Lower lobe of right lung (tissue), 2 donors: ENCODE data around the gene DIS3L2. TPM values are rescaled to one million over a fixed set of nuclear protein-coding genes. Genes with fewer than 3 reads are reported as not detected.

Experiments used
- ATAC-seq, 2 donors: fragments of 200-7000 bp; cut with Tn5 transposase; one replicate each; pipeline ENCODE4 v1.9.1; 2020 to 2022; ENCODE audit warnings: mild to moderate bottlenecking in 2 of 2, moderate library complexity in 2 of 2
- DNase-seq: peaks from one replicate; pipeline ENCODE4 v3.0.0-alpha.2; 2020
- H3K27ac ChIP-seq: fragments of 200-600 bp; one replicate; pipeline ENCODE4 v1.8.0; 2022
- H3K27me3 ChIP-seq: fragments of 200-600 bp; one replicate; pipeline ENCODE4 v1.8.0; 2022; ENCODE audit warnings: low read depth
- H3K36me3 ChIP-seq: fragments of 200-600 bp; one replicate; pipeline ENCODE4 v1.8.0; 2022; ENCODE audit warnings: mild to moderate bottlenecking
- H3K4me1 ChIP-seq: fragments of 200-600 bp; one replicate; pipeline ENCODE4 v1.8.0; 2022
- H3K4me3 ChIP-seq: fragments of 200-600 bp; one replicate; pipeline ENCODE4 v1.8.0; 2022; ENCODE audit warnings: mild to moderate bottlenecking
- H3K9me3 ChIP-seq: fragments of 200-600 bp; one replicate; pipeline ENCODE4 v1.8.0; 2022
- intact Hi-C: fragments of 100-400 bp; cut with DNase I; formaldehyde crosslinking; loops from one replicate; pipeline ENCODE4 v1.11.0; 2022
- total RNA-seq: library from RNA; stranded (reverse); fragmentation: NEBNext Ultra II Directional; extraction: Animal tissue kit (Norgen Biotek cat#: 25700); gene quantifications from one replicate; pipeline ENCODE4 v1.2.1, GENCODE V29; 2021
- TF ChIP-seq, protein P1 (sequence below): fragments of 200-600 bp; IDR thresholded peaks from one replicate; pipeline ENCODE4 v1.8.0; 2022; ENCODE audit warnings: antibody characterized with exemption, mild to moderate bottlenecking
- donor health status: DM: no; HTN: yes; CAD: no; lungs with severe emphysema.

Gene DIS3L2
- total RNA-seq, 1 donor from 2014 or later, result 34.4 TPM

DNA sequence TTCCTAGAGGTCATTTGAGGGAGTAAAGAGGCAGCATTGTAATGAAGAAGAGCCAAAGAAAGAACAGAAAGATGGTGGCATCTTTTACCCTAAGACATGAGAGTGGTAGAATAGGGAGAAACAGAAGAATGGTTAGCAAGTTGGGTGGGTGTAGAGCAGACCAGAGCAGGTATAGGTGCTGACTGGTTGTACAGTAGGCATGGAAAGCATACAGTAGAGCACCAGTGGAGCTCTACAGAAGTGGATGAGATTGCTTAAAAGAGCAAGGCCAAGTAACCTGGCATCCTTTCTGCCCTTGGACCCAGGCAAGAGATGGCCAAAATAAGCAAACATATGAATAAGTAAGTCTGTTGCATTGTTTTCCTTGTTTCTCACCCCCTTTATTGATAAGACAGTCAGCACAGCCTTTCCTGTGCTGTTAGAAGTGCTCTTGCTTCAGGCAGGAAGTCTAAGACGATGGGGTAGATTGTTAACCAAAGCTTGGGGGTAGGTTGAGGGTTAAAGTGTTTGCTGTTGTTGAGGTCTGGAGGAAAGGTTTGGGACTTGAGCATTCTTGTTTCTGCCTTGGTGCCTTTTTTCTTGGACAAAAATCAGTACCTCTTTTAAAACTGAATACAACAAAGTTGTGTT is 76.9 kb downstream of the DIS3L2 start:
- Histone ChIP-seq H3K4me3 (no peak overlapping the region), H3K27me3 (no peaks in the 10 kb centered on the region), H3K4me1 (no peaks in the 10 kb centered on the region), H3K9me3 (peaks cover 11% of the 10 kb centered on the region), H3K36me3 (peaks cover 5% of the 10 kb centered on the region), H3K27ac (no peak overlapping the region)
- DNase-seq, result no peak
- ATAC-seq, result no peak
- TF ChIP-seq, protein P1, sequence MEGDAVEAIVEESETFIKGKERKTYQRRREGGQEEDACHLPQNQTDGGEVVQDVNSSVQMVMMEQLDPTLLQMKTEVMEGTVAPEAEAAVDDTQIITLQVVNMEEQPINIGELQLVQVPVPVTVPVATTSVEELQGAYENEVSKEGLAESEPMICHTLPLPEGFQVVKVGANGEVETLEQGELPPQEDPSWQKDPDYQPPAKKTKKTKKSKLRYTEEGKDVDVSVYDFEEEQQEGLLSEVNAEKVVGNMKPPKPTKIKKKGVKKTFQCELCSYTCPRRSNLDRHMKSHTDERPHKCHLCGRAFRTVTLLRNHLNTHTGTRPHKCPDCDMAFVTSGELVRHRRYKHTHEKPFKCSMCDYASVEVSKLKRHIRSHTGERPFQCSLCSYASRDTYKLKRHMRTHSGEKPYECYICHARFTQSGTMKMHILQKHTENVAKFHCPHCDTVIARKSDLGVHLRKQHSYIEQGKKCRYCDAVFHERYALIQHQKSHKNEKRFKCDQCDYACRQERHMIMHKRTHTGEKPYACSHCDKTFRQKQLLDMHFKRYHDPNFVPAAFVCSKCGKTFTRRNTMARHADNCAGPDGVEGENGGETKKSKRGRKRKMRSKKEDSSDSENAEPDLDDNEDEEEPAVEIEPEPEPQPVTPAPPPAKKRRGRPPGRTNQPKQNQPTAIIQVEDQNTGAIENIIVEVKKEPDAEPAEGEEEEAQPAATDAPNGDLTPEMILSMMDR, result no peak
- intact Hi-C loops, result no loop called here

GRCh38 chr2:232038881-232039485 is 77.5 kb downstream of the DIS3L2 start:
- no peaks in the 10 kb centered on the region for H3K27me3 ChIP-seq
- peaks cover 11% of the 10 kb centered on the region for H3K9me3 ChIP-seq
- H3K4me1 ChIP-seq, result no peaks in the 10 kb centered on the region
- TF ChIP-seq, protein P1, result no peak
- no peak overlapping the region for H3K27ac ChIP-seq
- DNase-seq (no peak), ATAC-seq (no peak)
- intact Hi-C loops, result no loop called here
- H3K36me3 ChIP-seq, result peaks cover 5% of the 10 kb centered on the region
- no peak overlapping the region for H3K4me3 ChIP-seq

GRCh38 chr2:232042911-232043574 is 81.5 kb downstream of the DIS3L2 start:
- Histone ChIP-seq H3K4me1 (no peaks in the 10 kb centered on the region), H3K27me3 (no peaks in the 10 kb centered on the region), H3K36me3 (peaks cover 5% of the 10 kb centered on the region), H3K4me3 (no peak overlapping the region), H3K27ac (no peak overlapping the region), H3K9me3 (no peaks in the 10 kb centered on the region)
- intact Hi-C loops, result no loop called here
- DNase-seq (no peak), ATAC-seq (no peak)
- TF ChIP-seq, protein P1, result no peak

DNA sequence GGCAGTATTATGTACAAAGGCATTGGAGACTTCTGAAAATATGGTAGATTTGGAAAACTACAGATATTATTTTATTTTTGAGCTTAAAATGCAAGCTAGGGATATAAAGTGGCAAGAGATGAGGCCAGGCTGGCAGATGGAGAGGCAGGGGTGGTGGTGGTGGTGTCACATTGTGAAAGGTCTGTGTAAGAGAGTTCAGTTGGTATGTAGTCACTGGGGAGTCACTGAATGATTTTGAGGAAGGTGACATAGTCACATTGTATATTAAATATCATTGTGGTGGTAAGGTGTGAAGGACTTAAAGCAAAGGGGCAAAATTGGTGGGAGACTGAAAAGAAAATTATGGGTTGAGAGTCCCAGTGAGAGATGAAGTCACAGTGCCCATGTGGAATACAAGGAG is 82.5 kb downstream of the DIS3L2 start:
- intact Hi-C loops, result no loop called here
- Histone ChIP-seq H3K9me3 (no peaks in the 10 kb centered on the region), H3K4me3 (no peak overlapping the region), H3K36me3 (peaks cover 5% of the 10 kb centered on the region), H3K27ac (no peak overlapping the region), H3K4me1 (no peaks in the 10 kb centered on the region), H3K27me3 (no peaks in the 10 kb centered on the region)
- ATAC-seq (no peak), DNase-seq (no peak)
- TF ChIP-seq, protein P1, result no peak

DNA sequence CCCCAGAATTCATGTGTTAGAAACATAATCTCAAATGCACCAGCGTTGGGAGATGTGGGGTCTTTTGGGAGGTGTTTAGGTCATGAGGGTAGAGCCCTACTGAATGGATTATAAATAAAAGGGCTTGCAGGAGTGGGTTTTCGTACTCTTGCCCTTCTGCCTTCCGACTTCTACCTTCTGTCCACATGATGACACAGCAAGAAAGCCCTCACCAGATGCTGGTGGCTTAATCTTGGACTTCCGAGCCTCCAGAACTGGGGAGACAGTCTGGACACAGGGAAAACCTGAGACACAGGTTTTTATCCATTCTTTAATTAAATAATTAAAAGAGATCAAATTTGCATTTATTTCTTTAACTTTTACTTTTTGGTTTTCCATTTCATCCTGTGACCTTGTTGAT is 87.8 kb downstream of the DIS3L2 start:
- no peak for ATAC-seq
- H3K36me3 ChIP-seq, result no peaks in the 10 kb centered on the region

More for the DNA sequence above, 87.8 kb downstream of the DIS3L2 start:
- TF ChIP-seq, protein P1, result no peak
- intact Hi-C loops, result no loop called here
- Histone ChIP-seq H3K4me3 (no peak overlapping the region), H3K27me3 (no peaks in the 10 kb centered on the region), H3K9me3 (no peaks in the 10 kb centered on the region), H3K27ac (no peak overlapping the region), H3K4me1 (no peaks in the 10 kb centered on the region)
- no peak for DNase-seq
